K562 (cell line): ENCODE results near the gene ENTPD8. TPM values are rescaled to one million over a fixed set of nuclear protein-coding genes. Genes with fewer than 3 reads are reported as not detected.
A peak's percentile ranks its signal among the peaks of the same experiment; 100 is the strongest.
"Not testable (repeated sequence)": the region's sequence is repeated elsewhere in the genome, so short reads cannot be mapped to it uniquely, and the experiment has no call there.

Source experiments
- ATAC-seq: fragments of 200-7000 bp; cut with Tn5 transposase; 3 replicates; pipeline ENCODE4 v1.9.1; 2020; ENCODE audit warnings: moderate library complexity
- BruUV-seq: library from RNA; stranded (reverse); fragments of 400-500 nt; replicated peaks from 2 replicates; lab custom pipeline; 2021; lab: Mats Ljungman, UMichigan
- CTCF ChIA-PET: fragments of 300-600 bp; formaldehyde crosslinking; extraction: SDS; loops from one replicate; lab custom pipeline; 2021; ENCODE audit warnings: low intra/inter-chr PET ratio; lab: Yijun Ruan, JAX
- POLR2A ChIA-PET: fragments of 300-600, 350-650 bp; sonication (Branson Sonifier 250); formaldehyde crosslinking; extraction: SDS; loops from one replicate; lab custom pipeline; 2021; ENCODE audit warnings: antibody characterized with exemption, inconsistent platforms; lab: Yijun Ruan, JAX
- DNase-seq, 4 experiments: peaks; one replicate each; pipeline versions ENCODE4 v3.0.0 to v3.0.0-alpha.2; 2011 to 2018; ENCODE audit warnings: low spot score in 3 of 4, mixed read lengths in 3 of 4; ENCODE audit errors: extremely low read depth in 1 of 4
- FAIRE-seq: peaks from 2 replicates; lab custom pipeline; 2011; peaks lifted over from hg19 to GRCh38; lab: Jason Lieb, UNC
- H2AFZ ChIP-seq: 2 replicates; pipeline ENCODE4 v1.6.0; 2011; ENCODE audit warnings: low read depth, low read length, control low read depth, inconsistent platforms
- H3K27ac ChIP-seq: fragments of 200-600 bp; 3 replicates; pipeline ENCODE4 v1.8.0; 2011; ENCODE audit warnings: low read depth, mild to moderate bottlenecking, control low read depth, inconsistent platforms, low read length, moderate library complexity, mixed read lengths; ENCODE audit errors: extremely low read depth
- H3K27me3 ChIP-seq, 2 experiments: fragments of 300-600 bp in 1 of 2; 2 replicates in 1 of 2; 3 replicates in 1 of 2; pipeline versions ENCODE4 v1.6.0 to v1.8.0; 2011; ENCODE audit warnings: inconsistent platforms in 2 of 2, low read length in 2 of 2, mild to moderate bottlenecking in 1 of 2, mixed read lengths in 1 of 2, moderate library complexity in 1 of 2; ENCODE audit not compliant: control insufficient read depth in 2 of 2, insufficient read depth in 2 of 2
- H3K36me3 ChIP-seq: fragments of 300-600 bp; 3 replicates; pipeline ENCODE4 v1.8.0; 2011; ENCODE audit warnings: mild to moderate bottlenecking, low read length, inconsistent platforms; ENCODE audit not compliant: control insufficient read depth, insufficient read depth
- H3K4me1 ChIP-seq, 2 experiments: fragments of 200-600 bp in 1 of 2; replicated peaks in 1 of 2; 2 replicates in 1 of 2; 3 replicates in 1 of 2; pipeline versions ENCODE4 v1.5.1 to v1.8.0; 2011; ENCODE audit warnings: inconsistent platforms in 2 of 2, low read length in 2 of 2, mild to moderate bottlenecking in 1 of 2, mixed read lengths in 1 of 2, moderate library complexity in 1 of 2; ENCODE audit not compliant: control insufficient read depth in 2 of 2, insufficient read depth in 2 of 2
- H3K4me2 ChIP-seq: 2 replicates; pipeline ENCODE4 v1.6.1; 2011; ENCODE audit warnings: low read length, control low read depth, inconsistent platforms, mixed read lengths; ENCODE audit not compliant: insufficient read depth
- H3K4me3 ChIP-seq: fragments of 200-600 bp; sonication (generic), shearing (Covaris generic); 2 replicates; pipeline ENCODE4 v1.5.1; 2016; ENCODE audit warnings: control low read depth, inconsistent platforms
- H3K79me2 ChIP-seq: fragments of 200-600 bp; 3 replicates; pipeline ENCODE4 v1.8.0; 2011; ENCODE audit warnings: low read length, inconsistent platforms; ENCODE audit not compliant: control insufficient read depth, insufficient read depth
- H3K9ac ChIP-seq, 2 experiments: 2 replicates each; pipeline versions ENCODE4 v1.6.0 to v1.6.1; 2011; ENCODE audit warnings: low read depth in 2 of 2, low read length in 2 of 2, control low read depth in 1 of 2, inconsistent platforms in 1 of 2, mild to moderate bottlenecking in 1 of 2, mixed read lengths in 1 of 2; ENCODE audit not compliant: insufficient read depth in 1 of 2
- H3K9me1 ChIP-seq: one replicate; pipeline ENCODE4 v1.6.0; 2011; ENCODE audit warnings: inconsistent platforms, mild to moderate bottlenecking, low read length, moderate library complexity; ENCODE audit not compliant: control insufficient read depth, insufficient read depth
- H3K9me3 ChIP-seq: replicated peaks from 2 replicates; pipeline ENCODE4 v1.5.1; 2011; ENCODE audit warnings: low read depth, low read length, inconsistent platforms; ENCODE audit not compliant: control insufficient read depth, insufficient read depth
- H4K20me1 ChIP-seq: replicated peaks from 2 replicates; pipeline ENCODE4 v1.6.1; 2011; ENCODE audit warnings: low read length, inconsistent platforms, mixed read lengths; ENCODE audit not compliant: control insufficient read depth, insufficient read depth
- CEBPG ChIP-seq, 3 experiments: fragments of 200-800 bp in 1 of 3; sonication (Bioruptor generic) in 1 of 3; sonication (generic) in 1 of 3; formaldehyde crosslinking in 1 of 3; IDR thresholded peaks in 2 of 3; conservative IDR thresholded peaks in 1 of 3; 2 replicates each; pipeline versions ENCODE4 v1.6.1 to v1.8.0; 2016 to 2022; ENCODE audit warnings: missing compliant biosample characterization in 2 of 3, missing genetic modification characterization in 2 of 3, mild to moderate bottlenecking in 1 of 3, missing genetic modification reagents in 1 of 3
- PRDM10 ChIP-seq: fragments of 450-650 bp; IDR thresholded peaks from 2 replicates; pipeline ENCODE4 v1.6.1; 2018; ENCODE audit not compliant: partially characterized antibody
- SRF ChIP-seq, 2 experiments: fragments of 250-450, 450-650 bp in 1 of 2; sonication (Bioruptor Pico) in 1 of 2; sonication (generic) in 1 of 2; formaldehyde crosslinking; IDR thresholded peaks; 2 replicates each; pipeline versions ENCODE4 v1.5.0 to v1.5.1; 2020 to 2022; ENCODE audit warnings: mild to moderate bottlenecking in 1 of 2, missing genetic modification reagents in 1 of 2
- ZNF707 ChIP-seq: fragments of 250-450 bp; sonication (Bioruptor Pico); conservative IDR thresholded peaks from 2 replicates; pipeline ENCODE4 v1.8.0; 2022; ENCODE audit warnings: inconsistent platforms, mild to moderate bottlenecking, moderate library complexity
- WGBS: fragments of 100-300 bp; shearing (Covaris generic); methylation state at CpG from one replicate; pipeline ENCODE4 v1.1.6; 2016; ENCODE audit warnings: low coverage, mixed read lengths; ENCODE audit not compliant: insufficient coverage; ENCODE audit errors: missing lambda C conversion rate; 5-methylcytosine and 5-hydroxymethylcytosine counted together
- in situ Hi-C: fragments of 300-500 bp; cut with MboI; formaldehyde crosslinking; loops from 4 replicates; pipeline ENCODE4 v1.15.0; 2018; ENCODE audit warnings: inconsistent platforms, mixed read lengths
- intact Hi-C: fragments of 100-400 bp; cut with micrococcal nuclease; formaldehyde crosslinking; loops from 2 replicates; pipeline ENCODE4 v1.14.2; 2022
- polyA plus RNA-seq, 8 experiments: library from polyadenylated mRNA; depleted of rRNA in 4 of 8; stranded (reverse) in 5 of 8; unstranded in 3 of 8; fragments of >200 nt; fragmentation: Nextera tagmentation in 2 of 8; fragmentation: Illumina TruSeq in 1 of 8; extraction: Ambion mirVana in 2 of 8; extraction: Trizol in 1 of 8; gene quantifications; 2 replicates each; pipeline versions ENCODE4 v1.2.1 to v1.2.3, GENCODE V29; 2011 to 2014; ENCODE audit warnings: inconsistent platforms in 1 of 8, missing spikeins in 1 of 8
- total RNA-seq, 7 experiments: library from RNA; depleted of rRNA in 6 of 7; stranded (reverse); fragments of >200 nt in 6 of 7; fragmentation: Illumina TruSeq in 2 of 7; extraction: Trizol in 2 of 7; gene quantifications; 2 replicates each; pipeline versions ENCODE4 v1.2.1 to v1.2.3, GENCODE V29; 2011 to 2021; ENCODE audit warnings: low replicate concordance in 1 of 7

ENTPD8 gene
- total and polyA plus RNA-seq, 9 of the 15 experiments (the other 6 are each of a cell fraction or from before 2014, with no cell fraction given), result 0.06 to 0.27 (median 0.19) TPM; not detected in 5

DNA sequence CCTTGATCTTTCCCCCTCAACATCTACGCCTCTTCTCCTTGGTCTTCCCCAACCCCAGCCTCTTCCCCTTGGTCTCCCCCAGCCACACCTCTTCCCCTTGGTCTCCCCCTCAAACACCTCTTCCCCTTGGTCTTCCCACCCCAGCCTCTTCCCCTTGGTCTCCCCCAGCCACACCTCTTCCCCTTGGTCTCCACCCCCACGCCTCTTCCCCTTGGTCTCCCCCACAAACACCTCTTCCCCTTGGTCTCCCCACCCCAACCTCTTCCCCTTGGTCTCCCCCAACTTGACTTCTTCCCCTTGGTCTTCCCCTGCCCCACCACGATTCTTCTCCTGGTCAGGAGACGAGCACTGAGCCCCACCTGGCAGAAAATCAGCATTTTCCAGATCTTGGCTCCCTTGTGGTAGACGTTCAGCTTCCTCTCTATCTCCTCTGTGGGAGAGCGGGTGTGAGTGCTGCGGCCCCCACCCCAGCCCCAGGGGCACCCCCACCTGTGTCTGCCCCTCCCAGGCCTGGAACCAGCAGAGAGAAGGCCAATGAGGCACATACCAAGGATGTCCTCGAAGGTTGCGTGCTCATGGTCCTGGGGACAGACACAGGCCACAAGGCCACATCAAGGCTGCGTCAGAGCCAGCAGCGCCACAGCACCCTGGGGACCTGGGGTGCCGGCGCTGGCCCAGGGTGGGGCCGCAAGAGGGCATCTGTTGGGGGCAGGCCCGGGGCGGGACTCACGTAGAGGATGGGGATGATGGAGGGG is 11.0 kb upstream of the ENTPD8 start:
- Histone ChIP-seq H3K27ac (no peak overlapping the region), H3K4me1 (peaks cover 7 to 87% of the 10 kb centered on the region in 2 experiments), H3K79me2 (no peaks in the 10 kb centered on the region), H4K20me1 (no peaks in the 10 kb centered on the region), H3K4me2 (no peak overlapping the region), H3K36me3 (peaks cover 65% of the 10 kb centered on the region), H2AFZ (no peak overlapping the region), H3K9me1 (no peaks in the 10 kb centered on the region), H3K4me3 (no peak overlapping the region), H3K27me3 (no peaks in the 10 kb centered on the region), H3K9ac (peak overlapping the region in 1 of 2 experiments; percentile 1; a peak in 1 of 4 replicates), H3K9me3 (no peaks in the 10 kb centered on the region)
- no TSS peak for BruUV-seq
- DNase-seq (no peak), ATAC-seq (no peak), FAIRE-seq (no peak)
- TF ChIP-seq SRF (CRISPR knock-in tag; IDR thresholded peaks at IDR 0.05) (no peak), ZNF707 (CRISPR knock-in tag) (no peak), PRDM10 (peak; percentile 5), CEBPG (CRISPR knock-in tag; IDR thresholded peaks at IDR 0.05) (no peak), CEBPG (tag; conservative IDR thresholded peaks at IDR 0.05 in 1 of 2, IDR thresholded peaks at IDR 0.05 in 1 of 2) (no peak)
- ChIA-PET POLR2A (interaction anchor here (0.6 kb wide), 1 partner anchor 34 kb away, joined by 3 read pairs; no protein-coding TSS in a partner anchor), CTCF (no interaction called here)
- in situ Hi-C loops, result no loop called here
- WGBS, result 93% methylated on average over 10 of the region's 17 CpGs
- intact Hi-C loops, result no loop called here

- H3K4me1 ChIP-seq, result peaks cover 7 to 85% of the 10 kb centered on the region in 2 experiments
- intact Hi-C loops, POLR2A ChIA-PET, CTCF ChIA-PET, H3K79me2 ChIP-seq, ATAC-seq, H3K4me3 ChIP-seq, H3K4me2 ChIP-seq, H3K9me1 ChIP-seq, in situ Hi-C loops, H2AFZ ChIP-seq, H3K9ac ChIP-seq, BruUV-seq, H3K27me3 ChIP-seq, H3K9me3 ChIP-seq, H3K27ac ChIP-seq, DNase-seq, H4K20me1 ChIP-seq: not testable (repeated sequence)
- H3K36me3 ChIP-seq, result peaks cover 58% of the 10 kb centered on the region
- FAIRE-seq, result peak; percentile 86
- no CpG with 5 or more reads among the region's 31 CpGs for WGBS
These were observed 10.3 kb upstream of the ENTPD8 start for GRCh38 chr9:137451264-137452005.
